Adrenal gland (tissue), 5 donors: ENCODE results near the gene MACROD2.

Experiments
- POLR2A ChIP-seq, 2 donors: fragments of 450-650 bp; IDR thresholded peaks; one replicate each; pipeline ENCODE4 v1.6.1; 2017; ENCODE audit warnings: antibody characterized with exemption in 2 of 2, mild to moderate bottlenecking in 2 of 2, moderate library complexity in 1 of 2
- TF ChIP-seq, protein P1 (sequence below), 6 experiments: fragments of 450-650 bp in 4 of 6; fragments of 200-600 bp in 2 of 6; sonication (generic) in 1 of 6; IDR thresholded peaks; 1 replicate in 5 of 6; 2 replicates in 1 of 6; pipeline versions ENCODE4 v1.5.1 to v1.8.0; 2016 to 2021; ENCODE audit warnings: antibody characterized with exemption in 6 of 6, mild to moderate bottlenecking in 2 of 6, moderate library complexity in 1 of 6
- donor health status: DM: no; HTN: no; CAD: no.

DNA sequence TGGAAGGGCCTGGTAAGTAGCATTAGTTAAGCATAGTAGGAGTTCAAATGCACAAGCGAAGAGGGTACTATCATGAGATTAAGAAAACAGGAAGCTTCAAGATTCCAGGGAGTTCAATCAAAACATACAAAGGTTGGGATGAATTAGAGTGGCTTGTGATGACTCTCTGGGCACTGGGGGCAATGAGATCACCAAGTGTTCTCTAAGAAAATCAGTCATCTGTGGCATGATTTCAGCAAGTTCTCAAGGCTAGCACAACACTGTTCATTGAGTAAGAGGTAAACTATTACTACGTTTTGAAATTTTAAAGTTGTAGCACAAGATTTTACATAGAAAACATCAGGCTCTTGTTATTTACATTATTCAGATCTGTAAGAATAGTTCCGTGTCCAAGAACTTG, 481.8 kb downstream of the MACROD2 start:
- no peak for TF ChIP-seq POLR2A (IDR thresholded peaks at IDR 0.05)
- TF ChIP-seq, protein P1, sequence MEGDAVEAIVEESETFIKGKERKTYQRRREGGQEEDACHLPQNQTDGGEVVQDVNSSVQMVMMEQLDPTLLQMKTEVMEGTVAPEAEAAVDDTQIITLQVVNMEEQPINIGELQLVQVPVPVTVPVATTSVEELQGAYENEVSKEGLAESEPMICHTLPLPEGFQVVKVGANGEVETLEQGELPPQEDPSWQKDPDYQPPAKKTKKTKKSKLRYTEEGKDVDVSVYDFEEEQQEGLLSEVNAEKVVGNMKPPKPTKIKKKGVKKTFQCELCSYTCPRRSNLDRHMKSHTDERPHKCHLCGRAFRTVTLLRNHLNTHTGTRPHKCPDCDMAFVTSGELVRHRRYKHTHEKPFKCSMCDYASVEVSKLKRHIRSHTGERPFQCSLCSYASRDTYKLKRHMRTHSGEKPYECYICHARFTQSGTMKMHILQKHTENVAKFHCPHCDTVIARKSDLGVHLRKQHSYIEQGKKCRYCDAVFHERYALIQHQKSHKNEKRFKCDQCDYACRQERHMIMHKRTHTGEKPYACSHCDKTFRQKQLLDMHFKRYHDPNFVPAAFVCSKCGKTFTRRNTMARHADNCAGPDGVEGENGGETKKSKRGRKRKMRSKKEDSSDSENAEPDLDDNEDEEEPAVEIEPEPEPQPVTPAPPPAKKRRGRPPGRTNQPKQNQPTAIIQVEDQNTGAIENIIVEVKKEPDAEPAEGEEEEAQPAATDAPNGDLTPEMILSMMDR (IDR thresholded peaks at IDR 0.05) = no peak
